K562 (cell line): ENCODE results near the gene TIMM50. TPM values are rescaled to one million over a fixed set of nuclear protein-coding genes. Genes with fewer than 3 reads are reported as not detected.

ENCODE experiments used
- ATAC-seq: fragments of 200-7000 bp; cut with Tn5 transposase; 3 replicates; pipeline ENCODE4 v1.9.1; 2020; ENCODE audit warnings: moderate library complexity
- BruUV-seq: library from RNA; stranded (reverse); fragments of 400-500 nt; replicated peaks from 2 replicates; lab custom pipeline; 2021; lab: Mats Ljungman, UMichigan
- CTCF ChIA-PET: fragments of 300-600 bp; formaldehyde crosslinking; extraction: SDS; loops from one replicate; lab custom pipeline; 2021; ENCODE audit warnings: low intra/inter-chr PET ratio; lab: Yijun Ruan, JAX
- POLR2A ChIA-PET: fragments of 300-600, 350-650 bp; sonication (Branson Sonifier 250); formaldehyde crosslinking; extraction: SDS; loops from one replicate; lab custom pipeline; 2021; ENCODE audit warnings: antibody characterized with exemption, inconsistent platforms; lab: Yijun Ruan, JAX
- DNase-seq, 4 experiments: peaks; one replicate each; pipeline versions ENCODE4 v3.0.0 to v3.0.0-alpha.2; 2011 to 2018; ENCODE audit warnings: low spot score in 3 of 4, mixed read lengths in 3 of 4; ENCODE audit errors: extremely low read depth in 1 of 4
- FAIRE-seq: peaks from 2 replicates; lab custom pipeline; 2011; peaks lifted over from hg19 to GRCh38; lab: Jason Lieb, UNC
- H2AFZ ChIP-seq: 2 replicates; pipeline ENCODE4 v1.6.0; 2011; ENCODE audit warnings: low read depth, low read length, control low read depth, inconsistent platforms
- H3K27ac ChIP-seq: fragments of 200-600 bp; 3 replicates; pipeline ENCODE4 v1.8.0; 2011; ENCODE audit warnings: low read depth, mild to moderate bottlenecking, control low read depth, inconsistent platforms, low read length, moderate library complexity, mixed read lengths; ENCODE audit errors: extremely low read depth
- H3K27me3 ChIP-seq, 2 experiments: fragments of 300-600 bp in 1 of 2; 2 replicates in 1 of 2; 3 replicates in 1 of 2; pipeline versions ENCODE4 v1.6.0 to v1.8.0; 2011; ENCODE audit warnings: inconsistent platforms in 2 of 2, low read length in 2 of 2, mild to moderate bottlenecking in 1 of 2, mixed read lengths in 1 of 2, moderate library complexity in 1 of 2; ENCODE audit not compliant: control insufficient read depth in 2 of 2, insufficient read depth in 2 of 2
- H3K36me3 ChIP-seq: fragments of 300-600 bp; 3 replicates; pipeline ENCODE4 v1.8.0; 2011; ENCODE audit warnings: mild to moderate bottlenecking, low read length, inconsistent platforms; ENCODE audit not compliant: control insufficient read depth, insufficient read depth
- H3K4me1 ChIP-seq, 2 experiments: fragments of 200-600 bp in 1 of 2; replicated peaks in 1 of 2; 2 replicates in 1 of 2; 3 replicates in 1 of 2; pipeline versions ENCODE4 v1.5.1 to v1.8.0; 2011; ENCODE audit warnings: inconsistent platforms in 2 of 2, low read length in 2 of 2, mild to moderate bottlenecking in 1 of 2, mixed read lengths in 1 of 2, moderate library complexity in 1 of 2; ENCODE audit not compliant: control insufficient read depth in 2 of 2, insufficient read depth in 2 of 2
- H3K4me2 ChIP-seq: 2 replicates; pipeline ENCODE4 v1.6.1; 2011; ENCODE audit warnings: low read length, control low read depth, inconsistent platforms, mixed read lengths; ENCODE audit not compliant: insufficient read depth
- H3K4me3 ChIP-seq: fragments of 200-600 bp; sonication (generic), shearing (Covaris generic); 2 replicates; pipeline ENCODE4 v1.5.1; 2016; ENCODE audit warnings: control low read depth, inconsistent platforms
- H3K79me2 ChIP-seq: fragments of 200-600 bp; 3 replicates; pipeline ENCODE4 v1.8.0; 2011; ENCODE audit warnings: low read length, inconsistent platforms; ENCODE audit not compliant: control insufficient read depth, insufficient read depth
- H3K9ac ChIP-seq, 2 experiments: 2 replicates each; pipeline versions ENCODE4 v1.6.0 to v1.6.1; 2011; ENCODE audit warnings: low read depth in 2 of 2, low read length in 2 of 2, control low read depth in 1 of 2, inconsistent platforms in 1 of 2, mild to moderate bottlenecking in 1 of 2, mixed read lengths in 1 of 2; ENCODE audit not compliant: insufficient read depth in 1 of 2
- H3K9me1 ChIP-seq: one replicate; pipeline ENCODE4 v1.6.0; 2011; ENCODE audit warnings: inconsistent platforms, mild to moderate bottlenecking, low read length, moderate library complexity; ENCODE audit not compliant: control insufficient read depth, insufficient read depth
- H3K9me3 ChIP-seq: replicated peaks from 2 replicates; pipeline ENCODE4 v1.5.1; 2011; ENCODE audit warnings: low read depth, low read length, inconsistent platforms; ENCODE audit not compliant: control insufficient read depth, insufficient read depth
- H4K20me1 ChIP-seq: replicated peaks from 2 replicates; pipeline ENCODE4 v1.6.1; 2011; ENCODE audit warnings: low read length, inconsistent platforms, mixed read lengths; ENCODE audit not compliant: control insufficient read depth, insufficient read depth
- CXXC5 ChIP-seq: fragments of 250-450 bp; sonication (Bioruptor Pico); IDR thresholded peaks from 2 replicates; pipeline ENCODE4 v1.8.0; 2022; ENCODE audit warnings: inconsistent platforms, mild to moderate bottlenecking, moderate library complexity
- ESRRB ChIP-seq: fragments of 250-450 bp; sonication (Bioruptor Pico); IDR thresholded peaks from 2 replicates; pipeline ENCODE4 v1.5.0; 2020; ENCODE audit warnings: mild to moderate bottlenecking, moderate library complexity, borderline replicate concordance
- GTF3C2 ChIP-seq: IDR thresholded peaks from 3 replicates; pipeline ENCODE4 v1.6.1; 2011; ENCODE audit warnings: borderline replicate concordance, mild to moderate bottlenecking, moderate library complexity; ENCODE audit not compliant: insufficient read length; ENCODE audit errors: extremely low read depth
- KLF1 ChIP-seq: fragments of 450-650 bp; IDR thresholded peaks from 2 replicates; pipeline ENCODE4 v1.6.1; 2016; ENCODE audit warnings: missing genetic modification characterization, missing compliant biosample characterization
- NR2C2 ChIP-seq, 2 experiments: fragments of 200-800 bp in 1 of 2; sonication (Bioruptor generic) in 1 of 2; sonication (generic) in 1 of 2; formaldehyde crosslinking in 1 of 2; IDR thresholded peaks; 2 replicates each; pipeline versions ENCODE4 v1.6.1 to v1.8.0; 2016 to 2022; ENCODE audit warnings: mild to moderate bottlenecking in 1 of 2, missing compliant biosample characterization in 1 of 2, missing genetic modification characterization in 1 of 2, missing genetic modification reagents in 1 of 2
- PKNOX1 ChIP-seq: fragments of 450-650 bp; IDR thresholded peaks from 2 replicates; pipeline ENCODE4 v1.6.1; 2016
- ZNF384 ChIP-seq: IDR thresholded peaks from 2 replicates; pipeline ENCODE4 v1.6.1; 2012; ENCODE audit warnings: low read depth, low read length, improper control_type of control experiment
- WGBS: fragments of 100-300 bp; shearing (Covaris generic); methylation state at CpG from one replicate; pipeline ENCODE4 v1.1.6; 2016; ENCODE audit warnings: low coverage, mixed read lengths; ENCODE audit not compliant: insufficient coverage; ENCODE audit errors: missing lambda C conversion rate; 5-methylcytosine and 5-hydroxymethylcytosine counted together
- in situ Hi-C: fragments of 300-500 bp; cut with MboI; formaldehyde crosslinking; loops from 4 replicates; pipeline ENCODE4 v1.15.0; 2018; ENCODE audit warnings: inconsistent platforms, mixed read lengths
- intact Hi-C: fragments of 100-400 bp; cut with micrococcal nuclease; formaldehyde crosslinking; loops from 2 replicates; pipeline ENCODE4 v1.14.2; 2022
- polyA plus RNA-seq, 8 experiments: library from polyadenylated mRNA; depleted of rRNA in 4 of 8; stranded (reverse) in 5 of 8; unstranded in 3 of 8; fragments of >200 nt; fragmentation: Nextera tagmentation in 2 of 8; fragmentation: Illumina TruSeq in 1 of 8; extraction: Ambion mirVana in 2 of 8; extraction: Trizol in 1 of 8; gene quantifications; 2 replicates each; pipeline versions ENCODE4 v1.2.1 to v1.2.3, GENCODE V29; 2011 to 2014; ENCODE audit warnings: inconsistent platforms in 1 of 8, missing spikeins in 1 of 8
- total RNA-seq, 7 experiments: library from RNA; depleted of rRNA in 6 of 7; stranded (reverse); fragments of >200 nt in 6 of 7; fragmentation: Illumina TruSeq in 2 of 7; extraction: Trizol in 2 of 7; gene quantifications; 2 replicates each; pipeline versions ENCODE4 v1.2.1 to v1.2.3, GENCODE V29; 2011 to 2021; ENCODE audit warnings: low replicate concordance in 1 of 7
- TF ChIP-seq, protein P1 (sequence below): fragments of 200-800 bp; sonication (Bioruptor generic); IDR thresholded peaks from 2 replicates; pipeline ENCODE4 v1.6.1; 2017; ENCODE audit warnings: missing genetic modification characterization, missing compliant biosample characterization

TIMM50 gene
- total and polyA plus RNA-seq, 9 of the 15 experiments (the other 6 are each of a cell fraction or from before 2014, with no cell fraction given) = 28.3 to 221 (median 170) TPM

- peak overlapping the region; percentile 83 for H3K4me2 ChIP-seq
- peaks cover 4 to 19% of the 10 kb centered on the region in 2 experiments; a peak in 4 of 5 replicates for H3K27me3 ChIP-seq
- H3K9me3 ChIP-seq = no peaks in the 10 kb centered on the region
- FAIRE-seq (peak; percentile 79), ATAC-seq (peak; percentile 69), DNase-seq (peak in 2 of 4 experiments; percentile 54 to 64)
- H3K27ac ChIP-seq = peak overlapping the region; percentile 60; the same call in 2 of the 3 replicates
- no TSS peak for BruUV-seq
- 37% methylated on average over 5 of the region's 5 CpGs for WGBS
- in situ Hi-C loops = no loop called here
- TF ChIP-seq CXXC5 (CRISPR knock-in tag) (no peak), KLF1 (no peak), PKNOX1 (no peak), NR2C2 (CRISPR knock-in tag; IDR thresholded peaks at IDR 0.05) (no peak), NR2C2 (tag; IDR thresholded peaks at IDR 0.05) (peak; percentile 34; the same call in 1 of the 2 replicates), ESRRB (CRISPR knock-in tag) (no peak), ZNF384 (no peak), GTF3C2 (no peak)
- TF ChIP-seq, protein P1, sequence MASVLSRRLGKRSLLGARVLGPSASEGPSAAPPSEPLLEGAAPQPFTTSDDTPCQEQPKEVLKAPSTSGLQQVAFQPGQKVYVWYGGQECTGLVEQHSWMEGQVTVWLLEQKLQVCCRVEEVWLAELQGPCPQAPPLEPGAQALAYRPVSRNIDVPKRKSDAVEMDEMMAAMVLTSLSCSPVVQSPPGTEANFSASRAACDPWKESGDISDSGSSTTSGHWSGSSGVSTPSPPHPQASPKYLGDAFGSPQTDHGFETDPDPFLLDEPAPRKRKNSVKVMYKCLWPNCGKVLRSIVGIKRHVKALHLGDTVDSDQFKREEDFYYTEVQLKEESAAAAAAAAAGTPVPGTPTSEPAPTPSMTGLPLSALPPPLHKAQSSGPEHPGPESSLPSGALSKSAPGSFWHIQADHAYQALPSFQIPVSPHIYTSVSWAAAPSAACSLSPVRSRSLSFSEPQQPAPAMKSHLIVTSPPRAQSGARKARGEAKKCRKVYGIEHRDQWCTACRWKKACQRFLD (CRISPR knock-in tag) = no peak
- no peaks in the 10 kb centered on the region for H3K79me2 ChIP-seq
- intact Hi-C loops = no loop called here
- H3K9ac ChIP-seq = peak overlapping the region; percentile 50 to 84; a peak in 3 of 4 replicates
- H3K9me1 ChIP-seq = no peaks in the 10 kb centered on the region
- POLR2A ChIA-PET = interaction anchor here (0.6 to 1.5 kb wide), 3 partner anchors 9 to 379 kb away, joined by 3 to 5 read pairs (median 5); partner anchors contain the start of gene RPS16
- no peaks in the 10 kb centered on the region for H3K36me3 ChIP-seq
- H2AFZ ChIP-seq = peak overlapping the region; percentile 96
- no peaks in the 10 kb centered on the region for H4K20me1 ChIP-seq
- CTCF ChIA-PET = interaction anchor here (0.5 kb wide), 1 partner anchor 73 kb away, joined by 3 read pairs; no protein-coding TSS in a partner anchor
- peaks cover 21 to 30% of the 10 kb centered on the region in 2 experiments; a peak in 4 of 5 replicates for H3K4me1 ChIP-seq
- H3K4me3 ChIP-seq = peak overlapping the region; percentile 34
Measured at GRCh38 chr19:39518458-39518857, 37.8 kb downstream of the TIMM50 start.
